Subcutaneous abdominal adipose tissue (tissue), 5 donors: Measurements from ENCODE around the gene PKD1L1.
A peak's percentile ranks its signal among the peaks of the same experiment; 100 is the strongest.
"Not testable (repeated sequence)": the region's sequence is repeated elsewhere in the genome, so short reads cannot be mapped to it uniquely, and the experiment has no call there.

Experiments
- H3K27ac ChIP-seq: one replicate; pipeline ENCODE4 v1.7.0; 2013; ENCODE audit warnings: low read depth, mild to moderate bottlenecking, inconsistent platforms, low read length, moderate library complexity
- H3K27me3 ChIP-seq, 5 donors: one replicate each; pipeline ENCODE4 v1.7.0; 2013; ENCODE audit warnings: low read length in 5 of 5, inconsistent platforms in 1 of 5; ENCODE audit not compliant: control insufficient read depth in 5 of 5, insufficient read depth in 4 of 5
- H3K36me3 ChIP-seq, 5 donors: one replicate each; pipeline ENCODE4 v1.7.0; 2013; ENCODE audit warnings: low read length in 5 of 5; ENCODE audit not compliant: control insufficient read depth in 5 of 5, insufficient read depth in 5 of 5
- H3K4me1 ChIP-seq, 5 donors: one replicate each; pipeline ENCODE4 v1.7.0; 2013; ENCODE audit warnings: low read length in 5 of 5, mild to moderate bottlenecking in 3 of 5, moderate library complexity in 1 of 5; ENCODE audit not compliant: control insufficient read depth in 5 of 5, insufficient read depth in 5 of 5
- H3K4me3 ChIP-seq, 5 donors: one replicate each; pipeline ENCODE4 v1.7.0; 2013; ENCODE audit warnings: low read length in 5 of 5, low read depth in 1 of 5
- H3K9ac ChIP-seq, 5 donors: one replicate each; pipeline ENCODE4 v1.7.0; 2013; ENCODE audit warnings: low read length in 5 of 5, mild to moderate bottlenecking in 4 of 5, moderate library complexity in 3 of 5
- H3K9me3 ChIP-seq, 5 donors: one replicate each; pipeline ENCODE4 v1.7.0; 2013; ENCODE audit warnings: low read length in 5 of 5; ENCODE audit not compliant: control insufficient read depth in 5 of 5
- donor health status: healthy.
- donor health status: healthy.
- donor health status: healthy.
- donor health status: healthy.
- donor health status: healthy.

The PKD1L1 gene

GRCh38 chr7:47946581-47947354 is 1.5 kb downstream of the PKD1L1 start:
- no peaks in the 10 kb centered on the region for H3K27me3 ChIP-seq
- H3K4me1 ChIP-seq, result peaks cover 2 to 72% (median 10%) of the 10 kb centered on the region in 5 donors
- H3K4me3 ChIP-seq, result peak overlapping the region in 1 of 5 donors; percentile 22
- H3K27ac ChIP-seq, result peak overlapping the region; percentile 51
- no peak overlapping the region for H3K9ac ChIP-seq
- H3K36me3 ChIP-seq, result no peaks in the 10 kb centered on the region
- H3K9me3 ChIP-seq, result no peaks in the 10 kb centered on the region

GRCh38 chr7:47945261-47946015 is 2.8 kb downstream of the PKD1L1 start:
- no peak overlapping the region for H3K4me3 ChIP-seq
- H3K27me3 ChIP-seq, result no peaks in the 10 kb centered on the region
- H3K9me3 ChIP-seq, result no peaks in the 10 kb centered on the region
- H3K4me1 ChIP-seq, result peaks cover 2 to 75% (median 18%) of the 10 kb centered on the region in 5 donors
- H3K27ac ChIP-seq, result peak overlapping the region; percentile 51
- H3K36me3 ChIP-seq, result no peaks in the 10 kb centered on the region
- no peak overlapping the region for H3K9ac ChIP-seq

DNA sequence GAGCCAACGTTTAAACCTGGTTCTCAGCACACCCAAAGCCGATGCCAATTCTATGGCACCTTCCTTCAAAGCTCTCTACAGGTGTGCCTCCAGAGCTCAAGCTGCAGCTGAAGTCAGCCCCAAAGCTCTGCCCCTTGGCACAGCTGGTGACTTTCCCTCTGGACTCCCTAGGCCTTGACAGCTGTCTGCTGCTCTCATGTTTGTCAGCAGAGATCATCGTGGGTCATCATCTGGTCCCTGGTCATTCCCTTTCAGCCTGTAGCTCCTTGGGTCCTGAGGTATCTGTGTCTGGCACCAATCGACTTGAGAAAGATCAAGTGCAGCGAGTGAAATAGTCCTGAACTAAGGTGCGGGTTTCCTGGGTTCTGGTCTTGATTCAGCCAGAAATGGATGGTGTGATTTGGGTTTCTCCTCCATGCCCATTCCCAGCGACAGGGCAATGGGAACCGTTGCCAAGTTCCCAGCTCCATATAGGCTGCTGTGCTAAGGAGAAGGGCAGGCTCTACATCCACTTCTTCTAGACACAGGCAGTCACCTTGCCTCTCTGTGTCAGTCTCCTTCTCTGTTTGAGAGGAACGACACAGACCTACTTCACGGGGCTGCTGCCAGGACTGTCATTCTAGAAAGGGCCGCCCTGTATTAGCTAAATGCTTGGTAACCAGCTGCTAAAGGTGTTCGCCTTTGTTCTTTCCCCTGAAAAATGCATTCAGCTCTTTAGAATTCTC is 3.6 kb downstream of the PKD1L1 start:
- Histone ChIP-seq H3K9me3 (no peaks in the 10 kb centered on the region), H3K27me3 (no peaks in the 10 kb centered on the region), H3K36me3 (no peaks in the 10 kb centered on the region), H3K4me3 (no peak overlapping the region), H3K4me1 (peaks cover 6 to 75% (median 15%) of the 10 kb centered on the region in 5 donors), H3K27ac (no peak overlapping the region), H3K9ac (no peak overlapping the region)

GRCh38 chr7:47943676-47944474 is 4.4 kb downstream of the PKD1L1 start:
- no peak overlapping the region for H3K4me3 ChIP-seq
- peak overlapping the region; percentile 52 for H3K27ac ChIP-seq
- H3K4me1 ChIP-seq, result peaks cover 6 to 78% (median 15%) of the 10 kb centered on the region in 5 donors
- H3K27me3 ChIP-seq, result no peaks in the 10 kb centered on the region
- H3K9ac ChIP-seq, result no peak overlapping the region
- H3K36me3 ChIP-seq, result no peaks in the 10 kb centered on the region
- H3K9me3 ChIP-seq, result no peaks in the 10 kb centered on the region

- not testable (repeated sequence) for H3K9me3 ChIP-seq, H3K9ac ChIP-seq, H3K27ac ChIP-seq, H3K4me3 ChIP-seq, H3K27me3 ChIP-seq, H3K36me3 ChIP-seq
- H3K4me1 ChIP-seq, result peaks cover 4 to 80% (median 15%) of the 10 kb centered on the region in 5 donors
Measured at GRCh38 chr7:47942651-47943050, 5.6 kb downstream of the PKD1L1 start.

- H3K4me3 ChIP-seq, result no peak overlapping the region
- peaks cover 0 to 9% (median 0%) of the 10 kb centered on the region in 5 donors for H3K36me3 ChIP-seq
- H3K9me3 ChIP-seq, result no peaks in the 10 kb centered on the region
- H3K4me1 ChIP-seq, result peaks cover 4 to 76% (median 15%) of the 10 kb centered on the region in 5 donors
- H3K27me3 ChIP-seq, result no peaks in the 10 kb centered on the region
- H3K9ac ChIP-seq, result peak overlapping the region in 1 of 5 donors; percentile 38
- H3K27ac ChIP-seq, result peak overlapping the region; percentile 90
Measured at GRCh38 chr7:47942132-47942531, 6.1 kb downstream of the PKD1L1 start.

- H3K4me3 ChIP-seq, result peak overlapping the region in 1 of 5 donors; percentile 29
- H3K9ac ChIP-seq, result peak overlapping the region in 4 of 5 donors; percentile 22 to 72 (median 63)
- H3K36me3 ChIP-seq, result peaks cover 0 to 9% (median 0%) of the 10 kb centered on the region in 5 donors
- no peaks in the 10 kb centered on the region for H3K9me3 ChIP-seq
- peaks cover 4 to 68% (median 15%) of the 10 kb centered on the region in 5 donors for H3K4me1 ChIP-seq
- peak overlapping the region; percentile 90 for H3K27ac ChIP-seq
- no peaks in the 10 kb centered on the region for H3K27me3 ChIP-seq
Measured at GRCh38 chr7:47941136-47941844, 7.0 kb downstream of the PKD1L1 start.

DNA sequence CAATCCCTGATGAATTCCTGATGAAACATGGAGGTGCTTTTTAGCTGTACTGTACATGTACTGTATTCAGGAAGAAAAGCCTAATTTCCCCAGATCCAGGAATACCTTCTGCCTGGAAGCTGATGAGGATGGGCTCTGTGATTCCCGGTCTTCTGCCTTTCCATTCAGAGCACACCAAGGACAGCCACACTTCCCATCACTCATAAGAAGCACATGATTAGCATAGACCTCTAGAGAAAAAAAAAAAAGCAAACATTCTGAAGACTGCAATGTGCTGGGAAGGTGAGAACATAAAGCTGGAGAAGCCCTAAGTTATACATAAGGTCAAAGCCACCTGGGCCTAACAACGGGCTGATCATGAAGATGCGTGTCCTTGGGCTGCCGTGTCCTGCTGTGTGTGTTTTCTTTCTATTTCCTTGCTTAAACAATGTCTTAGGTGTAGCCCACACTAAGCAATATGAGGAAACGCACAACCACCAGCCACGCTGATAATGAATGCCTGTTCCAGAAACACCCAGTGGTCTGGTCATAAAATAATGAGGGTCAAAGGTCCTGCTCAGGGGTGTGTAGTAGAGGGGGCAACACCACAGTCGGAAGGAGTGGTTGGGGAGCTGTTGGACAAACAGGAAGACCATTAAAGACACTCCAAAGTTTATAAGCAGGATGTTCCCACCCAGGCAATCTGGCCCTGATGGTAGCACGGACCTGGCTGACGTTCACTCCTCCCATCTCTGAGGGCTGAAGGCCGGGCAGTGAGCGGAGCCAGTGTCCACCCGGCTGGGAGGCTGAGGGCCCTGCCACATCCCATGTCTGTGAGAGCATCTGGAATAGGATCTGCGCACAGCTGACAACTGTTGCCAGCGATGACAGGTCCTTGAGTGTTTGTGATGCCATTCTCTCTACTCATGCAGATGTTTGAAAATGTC is 7.9 kb downstream of the PKD1L1 start:
- H3K27ac ChIP-seq, result peak overlapping the region; percentile 90

More for the DNA sequence above, 7.9 kb downstream of the PKD1L1 start:
- Histone ChIP-seq H3K9ac (peak overlapping the region in 1 of 5 donors; percentile 72), H3K9me3 (no peaks in the 10 kb centered on the region), H3K4me1 (peaks cover 4 to 59% (median 13%) of the 10 kb centered on the region in 5 donors), H3K4me3 (peak overlapping the region in 2 of 5 donors; percentile 8 to 29), H3K27me3 (no peaks in the 10 kb centered on the region), H3K36me3 (peaks cover 0 to 12% (median 0%) of the 10 kb centered on the region in 5 donors)
